Measurements from ENCODE around the gene GADD45A. TPM values are rescaled to one million over a fixed set of nuclear protein-coding genes. Genes with fewer than 3 reads are reported as not detected.

The GADD45A gene, protein sequence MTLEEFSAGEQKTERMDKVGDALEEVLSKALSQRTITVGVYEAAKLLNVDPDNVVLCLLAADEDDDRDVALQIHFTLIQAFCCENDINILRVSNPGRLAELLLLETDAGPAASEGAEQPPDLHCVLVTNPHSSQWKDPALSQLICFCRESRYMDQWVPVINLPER
- 100 to 1,000 TPM; 117 to 145 (median 130) TPM for polyA plus RNA-seq (ENCODE audit: insufficient read length in 3 of 3)
- long read RNA-seq, donor 1, transcript GADD45A-202 (4 exons, 1,496 nt), result major isoform, 21 of 22 reads
- long read RNA-seq, donor 1, partial matches to known transcripts, result 0 of 22 reads
- long read RNA-seq, donor 1, other reads (novel, unspliced or antisense), result 0 of 22 reads
- long read RNA-seq, donor 2, transcript GADD45A-202 (4 exons, 1,496 nt), result major isoform, 26 of 54 reads
- long read RNA-seq, donor 2, partial matches to known transcripts, result 28 of 54 reads
- long read RNA-seq, donor 2, other reads (novel, unspliced or antisense), result 0 of 54 reads
- long read RNA-seq, donor 3, transcript GADD45A-202 (4 exons, 1,496 nt), result major isoform, 81 of 137 reads
- long read RNA-seq, donor 3, partial matches to known transcripts, result 52 of 137 reads
- long read RNA-seq, donor 3, other reads (novel, unspliced or antisense), result 0 of 137 reads
- long read RNA-seq, donor 4, transcript GADD45A-202 (4 exons, 1,496 nt), result major isoform, 58 of 65 reads
- long read RNA-seq, donor 4, partial matches to known transcripts, result 5 of 65 reads
- long read RNA-seq, donor 4, other reads (novel, unspliced or antisense), result 0 of 65 reads
- long read RNA-seq, donor 5, result 0 reads
- long read RNA-seq, donor 6, transcript GADD45A-202 (4 exons, 1,496 nt), result major isoform, 30 of 33 reads
- long read RNA-seq, donor 6, partial matches to known transcripts, result 0 of 33 reads
- long read RNA-seq, donor 6, other reads (novel, unspliced or antisense), result 0 of 33 reads
- long read RNA-seq, donor 7, transcript GADD45A-202 (4 exons, 1,496 nt), result major isoform, 41 of 41 reads
- long read RNA-seq, donor 7, partial matches to known transcripts, result 0 of 41 reads
- long read RNA-seq, donor 7, other reads (novel, unspliced or antisense), result 0 of 41 reads
- long read RNA-seq, donor 8, transcript GADD45A-202 (4 exons, 1,496 nt), result major isoform, 55 of 69 reads
- long read RNA-seq, donor 8, partial matches to known transcripts, result 12 of 69 reads
- long read RNA-seq, donor 8, other reads (novel, unspliced or antisense), result 0 of 69 reads
- long read RNA-seq, donor 9, transcript GADD45A-202 (4 exons, 1,496 nt), result major isoform, 67 of 68 reads
- long read RNA-seq, donor 9, partial matches to known transcripts, result 0 of 68 reads
- long read RNA-seq, donor 9, other reads (novel, unspliced or antisense), result 0 of 68 reads
- long read RNA-seq, donor 10, transcript GADD45A-202 (4 exons, 1,496 nt), result major isoform, 58 of 60 reads
- long read RNA-seq, donor 10, partial matches to known transcripts, result 0 of 60 reads
- long read RNA-seq, donor 10, other reads (novel, unspliced or antisense), result 0 of 60 reads
- long read RNA-seq, donor 11, transcript GADD45A-202 (4 exons, 1,496 nt), result major isoform, 50 of 76 reads
- long read RNA-seq, donor 11, partial matches to known transcripts, result 23 of 76 reads
- long read RNA-seq, donor 11, other reads (novel, unspliced or antisense), result 0 of 76 reads
- long read RNA-seq, donor 12, transcript GADD45A-202 (4 exons, 1,496 nt), result major isoform, 12 of 13 reads
- long read RNA-seq, donor 12, partial matches to known transcripts, result 0 of 13 reads
- long read RNA-seq, donor 12, other reads (novel, unspliced or antisense), result 0 of 13 reads
- long read RNA-seq, donor 13, transcript GADD45A-202 (4 exons, 1,496 nt), result major isoform, 49 of 178 reads
- long read RNA-seq, donor 13, partial matches to known transcripts, result 128 of 178 reads
- long read RNA-seq, donor 13, other reads (novel, unspliced or antisense), result 0 of 178 reads
- long read RNA-seq, donor 14, transcript GADD45A-202 (4 exons, 1,496 nt), result major isoform, 55 of 87 reads
- long read RNA-seq, donor 14, partial matches to known transcripts, result 31 of 87 reads
- long read RNA-seq, donor 14, other reads (novel, unspliced or antisense), result 0 of 87 reads
- long read RNA-seq, donor 15, transcript GADD45A-202 (4 exons, 1,496 nt), result major isoform, 36 of 38 reads
- long read RNA-seq, donor 15, partial matches to known transcripts, result 0 of 38 reads
- long read RNA-seq, donor 15, other reads (novel, unspliced or antisense), result 0 of 38 reads
- long read RNA-seq, donor 16, transcript GADD45A-202 (4 exons, 1,496 nt), result major isoform, 117 of 186 reads
- long read RNA-seq, donor 16, partial matches to known transcripts, result 67 of 186 reads
- long read RNA-seq, donor 16, other reads (novel, unspliced or antisense), result 0 of 186 reads

DNA sequence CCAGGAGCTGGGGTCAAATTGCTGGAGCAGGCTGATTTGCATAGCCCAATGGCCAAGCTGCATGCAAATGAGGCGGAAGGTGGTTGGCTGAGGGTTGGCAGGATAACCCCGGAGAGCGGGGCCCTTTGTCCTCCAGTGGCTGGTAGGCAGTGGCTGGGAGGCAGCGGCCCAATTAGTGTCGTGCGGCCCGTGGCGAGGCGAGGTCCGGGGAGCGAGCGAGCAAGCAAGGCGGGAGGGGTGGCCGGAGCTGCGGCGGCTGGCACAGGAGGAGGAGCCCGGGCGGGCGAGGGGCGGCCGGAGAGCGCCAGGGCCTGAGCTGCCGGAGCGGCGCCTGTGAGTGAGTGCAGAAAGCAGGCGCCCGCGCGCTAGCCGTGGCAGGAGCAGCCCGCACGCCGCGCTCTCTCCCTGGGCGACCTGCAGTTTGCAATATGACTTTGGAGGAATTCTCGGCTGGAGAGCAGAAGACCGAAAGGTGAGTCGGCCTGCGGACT lies at the start of gene GADD45A:
GADD45A (plus strand) TSS at position 135 of the 491 bp plus-strand sequence; CDS start at position 429, 294 bp downstream.
- DNase-seq (ENCODE audit: extremely low read depth in 1 of 11, low read depth in 9 of 11, low spot score in 4 of 11), result peak; percentile 85 to 99 (median 97)

DNA sequence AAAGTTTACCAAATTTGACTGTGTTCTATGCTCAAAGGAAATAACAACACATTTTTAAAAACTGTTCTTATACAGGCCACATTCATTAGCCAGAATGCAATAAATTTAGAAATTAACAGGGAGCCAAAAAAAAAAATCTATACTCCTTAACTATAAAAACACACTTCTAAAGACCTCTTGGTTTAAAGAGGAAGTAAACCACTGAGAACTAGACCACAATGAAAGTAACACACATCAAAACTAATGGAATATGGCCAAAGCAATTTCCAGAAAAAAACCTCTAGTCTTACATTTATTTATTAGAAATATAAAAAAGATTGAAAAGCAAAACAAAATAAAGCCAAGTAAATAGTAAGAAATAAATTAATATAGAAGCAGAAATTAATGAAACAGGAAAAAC lies 48.9 kb upstream of the GADD45A start:
- no peak for DNase-seq (ENCODE audit: extremely low read depth in 1 of 11, low read depth in 9 of 11, low spot score in 4 of 11)

DNA sequence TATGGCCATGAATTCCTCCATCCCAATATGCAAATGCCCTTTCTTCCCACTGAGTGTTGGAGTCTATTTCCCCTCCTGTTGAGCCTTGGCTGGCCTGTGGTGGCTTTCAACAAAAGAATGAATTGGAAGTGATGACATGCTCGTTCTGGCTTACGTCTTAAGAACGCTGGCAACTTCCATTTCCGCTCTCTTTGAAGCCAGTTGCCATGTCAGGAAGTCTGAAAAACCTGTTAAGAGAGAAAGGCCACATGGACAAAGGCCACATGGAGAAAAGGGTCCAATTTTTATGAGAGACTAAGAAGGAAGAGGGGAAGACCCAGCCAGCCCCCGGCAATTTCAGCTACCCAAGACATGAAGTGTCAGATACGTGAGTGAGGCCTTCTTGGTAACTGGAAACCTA lies 45.6 kb upstream of the GADD45A start:
- no peak for DNase-seq (ENCODE audit: extremely low read depth in 1 of 11, low read depth in 9 of 11, low spot score in 4 of 11)

DNA sequence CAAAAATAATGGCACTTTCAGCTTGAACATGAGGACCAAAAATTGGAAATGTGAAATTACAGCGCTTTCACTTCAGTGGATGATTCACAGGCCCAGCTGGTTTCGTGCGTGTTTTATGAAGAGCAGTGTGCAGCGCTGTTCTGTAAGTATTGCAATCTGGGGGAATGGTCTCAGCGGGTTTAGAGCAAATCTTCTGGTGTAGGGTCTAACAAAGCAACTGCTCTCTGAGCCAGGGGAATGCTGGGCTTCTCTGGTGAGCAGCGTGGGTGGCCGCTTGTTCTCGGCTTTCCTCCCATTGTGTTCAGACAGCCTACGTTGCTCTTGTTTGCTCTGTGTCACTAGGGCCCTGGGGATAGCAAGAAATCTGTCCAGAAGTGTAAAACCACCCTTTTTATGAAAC lies 42.4 kb upstream of the GADD45A start:
- no peak for DNase-seq (ENCODE audit: extremely low read depth in 1 of 11, low read depth in 9 of 11, low spot score in 4 of 11)

DNA sequence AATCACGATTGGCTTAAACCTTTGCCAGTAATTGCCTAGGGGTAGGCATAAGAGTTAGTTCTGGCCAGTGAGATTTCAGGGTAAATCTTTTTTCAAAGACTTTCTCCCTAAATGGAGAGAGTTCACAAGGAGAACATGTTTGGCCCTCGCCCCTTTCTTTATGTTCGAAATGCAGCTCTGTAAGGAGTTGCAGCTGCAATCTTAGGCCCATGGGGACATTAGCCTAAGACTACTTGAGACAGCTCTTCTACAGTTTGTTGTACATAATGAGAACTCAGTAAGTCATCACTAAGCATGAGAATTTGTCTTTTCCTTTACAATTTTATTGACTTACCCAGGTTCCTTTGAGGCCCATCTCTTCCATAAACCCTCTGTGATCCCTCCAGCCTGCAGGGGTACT lies 40.4 kb upstream of the GADD45A start:
- DNase-seq (ENCODE audit: extremely low read depth in 1 of 11, low read depth in 9 of 11, low spot score in 4 of 11), result no peak

DNA sequence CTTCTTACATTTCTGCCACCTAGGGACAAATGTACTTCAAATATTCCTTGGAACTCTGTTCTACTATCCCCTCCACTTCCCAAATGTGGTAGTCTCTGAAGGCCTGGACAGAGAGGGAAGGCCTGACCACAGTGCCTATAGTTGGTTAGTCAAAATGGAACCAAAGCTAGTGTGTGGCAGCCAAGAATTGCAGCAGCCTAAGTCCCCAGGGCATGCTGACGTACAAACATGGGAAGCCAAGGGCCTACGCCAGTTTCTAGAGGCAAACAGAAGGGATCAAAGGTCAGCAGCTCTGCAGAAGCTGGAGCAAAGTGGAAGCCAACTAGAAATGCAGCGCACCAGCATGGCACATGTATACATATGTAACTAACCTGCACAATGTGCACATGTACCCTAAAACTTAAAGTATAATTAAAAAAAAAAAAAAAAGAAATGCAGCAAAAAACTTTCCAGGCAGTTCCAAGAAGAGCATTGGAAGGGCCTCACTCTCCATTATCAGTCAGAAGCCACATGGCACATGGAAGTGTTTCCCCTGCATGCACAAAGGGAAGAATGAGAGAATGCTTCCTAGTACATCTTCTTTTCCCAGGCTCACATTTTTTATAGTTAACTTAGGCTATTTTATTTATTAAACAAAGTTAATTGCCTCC lies 39.4 kb upstream of the GADD45A start:
- no peak for DNase-seq (ENCODE audit: extremely low read depth in 1 of 11, low read depth in 9 of 11, low spot score in 4 of 11)

DNA sequence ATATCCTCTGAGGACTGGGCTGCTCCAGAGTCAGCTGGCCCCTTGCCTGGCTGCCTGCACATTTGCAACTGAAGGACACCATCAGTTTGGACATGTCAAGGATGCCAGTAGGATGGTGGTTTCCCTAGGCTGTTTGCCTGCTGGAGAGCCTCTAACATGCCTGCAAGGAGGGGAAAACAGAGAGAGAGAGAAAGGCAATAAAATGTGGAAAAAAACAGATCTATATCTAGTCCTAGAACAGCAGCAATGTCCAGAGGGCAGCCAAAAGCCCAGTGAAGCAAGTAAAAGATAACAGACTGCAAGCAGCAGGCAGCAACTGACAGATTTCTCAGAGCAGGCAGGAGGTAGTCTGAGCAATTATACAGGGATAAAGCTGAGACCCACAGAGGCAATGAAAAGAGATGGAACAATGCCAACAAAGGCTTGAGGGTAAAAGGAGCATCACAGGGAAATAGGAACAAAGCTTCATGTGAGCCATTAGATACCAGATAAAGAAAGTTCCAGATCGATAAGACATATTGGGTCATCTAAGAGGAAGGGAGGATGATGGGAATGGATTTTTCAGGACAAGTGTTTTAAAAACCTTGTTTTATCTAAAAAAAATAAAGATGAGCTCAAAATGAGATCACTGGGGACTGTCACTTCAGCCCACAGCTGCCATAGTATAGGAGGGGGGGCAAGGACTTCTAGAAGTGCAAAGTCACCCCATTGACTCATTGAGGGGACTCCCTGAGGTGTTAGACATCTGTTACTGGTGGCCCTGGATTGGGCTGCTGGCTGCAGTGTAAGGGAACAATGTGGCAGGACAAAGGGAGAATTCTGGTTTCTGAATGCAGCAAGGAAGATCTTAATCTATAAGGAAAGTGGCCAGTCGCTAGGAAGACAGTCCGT lies 38.6 kb upstream of the GADD45A start:
- no peak for DNase-seq (ENCODE audit: extremely low read depth in 1 of 11, low read depth in 9 of 11, low spot score in 4 of 11)

DNA sequence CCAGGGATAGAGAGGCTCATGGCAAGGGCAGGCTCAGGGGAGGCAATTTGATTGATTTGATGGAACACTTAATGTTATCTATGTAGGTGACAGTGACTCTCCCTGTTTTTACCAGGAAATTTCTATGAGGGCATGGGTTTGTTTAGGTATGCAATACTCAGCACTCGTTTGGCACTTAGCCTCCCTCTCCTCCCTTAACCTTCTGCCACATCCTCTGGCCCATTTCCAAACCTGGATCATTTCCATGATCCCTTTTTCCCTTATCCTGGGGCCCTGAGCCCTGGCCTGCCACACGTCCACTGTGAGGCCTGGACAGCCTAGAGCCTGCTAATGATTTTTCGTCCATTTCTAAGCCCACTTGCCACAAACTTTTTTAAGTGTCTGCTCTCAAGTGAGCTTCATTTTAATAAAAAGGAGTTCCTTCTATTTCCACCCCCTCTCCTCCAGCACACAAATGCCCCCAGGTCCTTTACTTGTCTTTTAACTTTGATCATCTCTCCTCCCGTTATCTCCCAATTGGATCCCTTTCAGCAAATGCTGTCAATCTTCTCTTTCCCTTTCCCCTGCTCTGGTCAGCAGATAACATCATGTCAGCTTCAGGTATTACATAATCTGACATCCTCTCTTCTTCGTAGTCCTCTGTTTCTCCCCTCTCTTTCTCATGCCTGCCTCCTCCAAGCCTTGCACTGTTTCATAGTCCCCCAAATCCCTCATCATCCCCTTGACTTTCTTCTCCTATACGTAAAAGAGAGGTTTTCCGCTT lies 37.8 kb upstream of the GADD45A start:
- no peak for DNase-seq (ENCODE audit: extremely low read depth in 1 of 11, low read depth in 9 of 11, low spot score in 4 of 11)

DNA sequence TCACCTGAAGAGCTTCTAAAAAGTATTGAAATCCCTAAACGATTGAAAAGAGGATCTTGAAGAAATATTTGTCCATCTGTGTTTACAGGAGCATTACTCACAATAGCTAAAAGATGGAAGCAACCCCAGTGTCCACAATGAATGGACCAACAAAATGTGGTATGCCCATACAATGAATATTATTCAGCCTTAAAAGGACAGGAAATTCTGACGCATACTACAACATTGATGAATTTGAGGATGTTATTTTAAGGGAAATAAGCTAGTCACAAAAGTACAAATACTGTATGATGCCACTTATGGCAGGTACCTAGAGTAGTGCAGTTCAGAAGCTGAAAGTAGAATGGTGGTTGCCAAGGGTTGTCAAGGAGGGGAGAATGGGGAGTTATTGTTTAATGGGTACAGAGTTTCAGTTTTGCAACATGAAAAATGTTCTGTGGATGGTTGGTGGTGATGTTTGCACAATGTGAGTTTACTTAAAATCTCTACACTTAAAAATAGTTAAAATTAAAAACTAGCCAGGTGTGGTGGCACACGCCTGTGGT lies 37.1 kb upstream of the GADD45A start:
- no peak for DNase-seq (ENCODE audit: extremely low read depth in 1 of 11, low read depth in 9 of 11, low spot score in 4 of 11)

DNA sequence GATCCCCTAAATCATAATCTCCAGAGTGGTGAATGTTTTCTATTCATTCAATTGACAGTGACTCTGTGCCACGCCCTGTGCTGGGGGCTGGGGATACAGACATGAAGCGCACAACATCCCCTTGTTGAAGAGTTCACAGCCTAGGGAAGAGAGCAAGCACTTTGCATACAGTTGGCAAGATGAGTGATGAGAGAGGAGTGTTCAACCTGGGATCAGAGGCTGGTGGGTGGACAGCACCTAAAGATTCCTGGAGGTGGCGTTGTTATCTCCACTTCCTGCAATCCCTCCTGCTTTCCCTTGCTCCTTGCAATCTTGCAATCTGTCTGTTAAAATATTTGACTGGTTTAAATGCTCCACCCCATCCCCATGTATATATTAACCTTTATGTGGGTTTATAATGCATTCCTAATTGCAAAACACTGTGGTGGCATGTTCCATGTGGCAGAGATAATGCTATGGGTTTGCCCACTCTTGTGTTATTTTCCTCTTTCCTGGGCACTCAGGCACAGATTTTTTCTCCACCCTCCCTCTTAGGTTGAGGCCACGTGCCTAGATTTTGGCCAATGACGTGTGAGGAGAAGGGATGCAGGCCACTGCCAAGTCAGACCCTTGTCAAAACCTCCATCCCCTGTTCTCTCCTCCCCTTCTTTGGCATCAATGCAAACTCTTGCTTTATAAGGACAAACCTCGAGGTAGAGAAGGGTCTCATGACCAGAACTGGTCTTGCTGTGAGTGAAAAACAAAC lies 36.2 kb upstream of the GADD45A start:
- no peak for DNase-seq (ENCODE audit: extremely low read depth in 1 of 11, low read depth in 9 of 11, low spot score in 4 of 11)

DNA sequence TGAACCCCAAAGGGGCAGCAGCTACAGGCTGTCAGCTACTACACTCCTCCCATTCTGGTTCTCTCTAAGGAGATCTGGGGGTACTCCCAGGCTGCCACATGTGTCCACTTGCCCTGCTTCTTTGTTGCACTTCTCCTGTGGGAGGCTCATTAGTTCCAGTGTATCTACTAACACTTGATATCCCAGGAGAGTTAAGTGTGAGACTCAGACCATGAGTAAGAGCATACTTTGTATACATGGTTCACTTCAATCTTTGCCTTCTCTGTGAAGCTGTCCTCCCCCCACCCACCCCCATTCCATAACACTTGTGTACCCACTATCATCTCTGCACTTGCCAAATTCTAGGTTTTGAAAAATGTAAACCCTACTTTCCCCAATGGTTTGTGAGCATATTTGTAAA lies 34.9 kb upstream of the GADD45A start:
- DNase-seq (ENCODE audit: extremely low read depth in 1 of 11, low read depth in 9 of 11, low spot score in 4 of 11), result no peak

DNA sequence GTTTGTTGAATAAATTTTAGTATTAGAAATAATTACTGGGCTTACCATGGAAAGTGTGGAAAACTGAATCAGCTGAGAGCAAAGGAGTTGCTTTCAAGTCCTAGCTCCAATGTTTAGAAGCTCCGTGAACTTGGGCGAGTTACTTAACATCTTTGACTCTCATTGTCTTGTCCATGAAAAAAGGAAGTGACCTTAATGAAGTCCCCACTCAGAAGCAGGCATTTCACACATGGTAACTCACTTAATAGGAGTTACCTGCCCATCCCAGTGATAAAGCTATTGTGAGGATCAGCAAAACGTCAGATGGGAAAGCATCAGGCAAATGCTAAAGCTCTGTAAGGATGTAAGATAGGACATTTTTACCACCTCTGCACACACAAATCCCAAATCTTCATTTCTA lies 34.0 kb upstream of the GADD45A start:
- DNase-seq (ENCODE audit: extremely low read depth in 1 of 11, low read depth in 9 of 11, low spot score in 4 of 11), result no peak

DNA sequence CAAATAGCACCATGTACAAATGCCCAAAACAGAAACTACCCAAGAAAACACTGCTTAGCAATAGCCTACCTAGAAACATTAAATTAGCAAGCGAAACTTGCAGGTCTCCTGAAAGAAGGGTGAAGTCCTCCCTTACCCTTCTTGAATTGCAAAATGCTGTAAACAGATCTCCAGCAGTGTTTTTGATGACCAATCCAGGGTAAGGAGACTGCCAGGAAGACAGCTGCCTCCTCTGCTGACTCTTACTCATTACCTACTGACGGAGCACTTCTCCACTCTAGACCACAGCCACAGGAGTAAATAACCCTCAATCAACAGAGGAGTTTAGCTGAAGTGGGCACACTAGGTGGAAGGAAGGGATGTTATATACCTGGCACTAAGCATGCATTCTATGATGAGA lies 32.2 kb upstream of the GADD45A start:
- DNase-seq (ENCODE audit: extremely low read depth in 1 of 11, low read depth in 9 of 11, low spot score in 4 of 11), result no peak

DNA sequence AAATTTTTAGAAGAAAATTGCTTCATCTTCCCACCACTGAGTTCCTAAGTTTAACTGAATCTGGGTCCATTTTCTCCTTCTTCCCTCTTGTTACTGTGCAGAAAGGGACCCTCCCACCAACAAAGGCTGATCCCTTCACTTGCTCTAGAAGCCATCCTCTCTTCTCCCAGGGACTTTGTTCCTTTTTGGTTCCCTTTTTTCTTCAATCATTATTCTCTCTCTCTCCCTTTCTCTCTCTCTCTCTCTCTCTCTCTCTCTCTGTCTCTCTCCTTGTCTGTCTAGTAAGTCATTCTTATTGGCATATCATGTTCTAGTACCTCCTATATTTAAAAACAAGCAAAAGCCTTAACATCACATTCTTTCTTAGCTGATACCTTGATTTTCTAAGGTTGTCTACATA lies 31.7 kb upstream of the GADD45A start:
- DNase-seq (ENCODE audit: extremely low read depth in 1 of 11, low read depth in 9 of 11, low spot score in 4 of 11), result no peak
